H1 (cell line): ENCODE data around the gene FOXA3. TPM values are rescaled to one million over a fixed set of nuclear protein-coding genes. Genes with fewer than 3 reads are reported as not detected.

Source experiments
- CTCF ChIA-PET: fragments of 300-600 bp; sonication (Branson Sonifier 250); formaldehyde crosslinking; loops from one replicate; lab custom pipeline; 2021; ENCODE audit not compliant: partially characterized antibody; lab: Charles Lee
- POLR2A ChIA-PET: fragments of 300-600 bp; sonication (Branson Sonifier 250); formaldehyde crosslinking; loops from one replicate; lab custom pipeline; 2021; ENCODE audit warnings: inconsistent platforms; ENCODE audit not compliant: partially characterized antibody; lab: Charles Lee
- DNase-seq, 2 experiments: peaks; one replicate each; pipeline versions ENCODE4 v3.0.0 to v3.0.0-alpha.2; 2010 to 2022; ENCODE audit warnings: low spot score in 2 of 2, low read depth in 1 of 2, mixed read lengths in 1 of 2
- FAIRE-seq: peaks from 2 replicates; lab custom pipeline; 2011; peaks lifted over from hg19 to GRCh38; lab: Jason Lieb, UNC
- H2AFZ ChIP-seq: 2 replicates; pipeline ENCODE4 v1.8.1; 2012; ENCODE audit warnings: low read length, inconsistent platforms
- H2AK5ac ChIP-seq: 2 replicates; pipeline ENCODE4 v1.6.1; 2013; ENCODE audit warnings: low read depth, low read length
- H2BK120ac ChIP-seq: replicated peaks from 2 replicates; pipeline ENCODE3; 2013; ENCODE audit warnings: low read depth, low read length, inconsistent platforms
- H2BK12ac ChIP-seq: 2 replicates; pipeline ENCODE4 v1.6.1; 2013; ENCODE audit warnings: low read depth, low read length
- H2BK15ac ChIP-seq: 2 replicates; pipeline ENCODE4 v1.6.1; 2013; ENCODE audit warnings: low read length
- H2BK20ac ChIP-seq: 2 replicates; pipeline ENCODE4 v1.6.1; 2013; ENCODE audit warnings: low read length
- H2BK5ac ChIP-seq: 2 replicates; pipeline ENCODE4 v1.6.1; 2013; ENCODE audit warnings: low read depth, low read length
- H3K14ac ChIP-seq: 2 replicates; pipeline ENCODE4 v1.6.1; 2013; ENCODE audit warnings: inconsistent platforms; ENCODE audit not compliant: insufficient read length
- H3K18ac ChIP-seq: 2 replicates; pipeline ENCODE4 v1.6.1; 2013; ENCODE audit warnings: low read length; ENCODE audit errors: extremely low read depth
- H3K23ac ChIP-seq: 2 replicates; pipeline ENCODE4 v1.6.1; 2013; ENCODE audit warnings: inconsistent platforms; ENCODE audit not compliant: insufficient read length
- H3K23me2 ChIP-seq: 2 replicates; pipeline ENCODE4 v1.6.1; 2013; ENCODE audit warnings: low read depth, low read length
- H3K27ac ChIP-seq: 2 replicates; pipeline ENCODE4 v1.6.1; 2011; ENCODE audit warnings: low read depth, low read length, inconsistent platforms
- H3K27me3 ChIP-seq, 4 experiments: replicated peaks in 1 of 4; 1 replicate in 1 of 4; 2 replicates in 3 of 4; pipeline versions ENCODE4 v1.6.1 to v1.8.1; 2011 to 2013; ENCODE audit warnings: low read length in 3 of 4, mild to moderate bottlenecking in 3 of 4, inconsistent platforms in 2 of 4, mixed read lengths in 2 of 4, moderate library complexity in 1 of 4; ENCODE audit not compliant: control insufficient read depth in 3 of 4, insufficient read depth in 3 of 4; ENCODE audit errors: extremely low read depth in 1 of 4
- H3K36me3 ChIP-seq, 4 experiments: 2 replicates each; pipeline versions ENCODE4 v1.6.1 to v1.8.1; 2011 to 2013; ENCODE audit warnings: mild to moderate bottlenecking in 4 of 4, low read length in 3 of 4, moderate library complexity in 2 of 4, control low read depth in 1 of 4, inconsistent platforms in 1 of 4; ENCODE audit not compliant: insufficient read depth in 4 of 4, control insufficient read depth in 2 of 4
- H3K4ac ChIP-seq: replicated peaks from 2 replicates; pipeline ENCODE3; 2013; ENCODE audit warnings: low read length, low read depth, mixed read lengths, inconsistent platforms; ENCODE audit not compliant: insufficient read length
- H3K4me1 ChIP-seq, 4 experiments: replicated peaks in 1 of 4; 1 replicate in 1 of 4; 2 replicates in 3 of 4; pipeline versions ENCODE4 v1.6.1 to v1.8.1; 2011 to 2013; ENCODE audit warnings: low read length in 3 of 4, inconsistent platforms in 2 of 4, mixed read lengths in 1 of 4; ENCODE audit not compliant: insufficient read depth in 4 of 4, control insufficient read depth in 3 of 4
- H3K4me2 ChIP-seq, 2 experiments: 2 replicates each; pipeline versions ENCODE4 v1.6.1 to v1.8.1; 2011 to 2013; ENCODE audit warnings: low read depth in 2 of 2, low read length in 2 of 2, control low read depth in 1 of 2, inconsistent platforms in 1 of 2, mild to moderate bottlenecking in 1 of 2; ENCODE audit not compliant: insufficient read depth in 1 of 2
- H3K4me3 ChIP-seq, 4 experiments: fragments of 200-600, 300-600 bp in 1 of 4; sonication (generic), shearing (Covaris generic), sonication (Bioruptor Twin) in 1 of 4; 2 replicates each; pipeline versions ENCODE4 v1.5.1 to v1.8.1; 2011 to 2016; ENCODE audit warnings: low read length in 4 of 4, low read depth in 3 of 4, control low read depth in 2 of 4, inconsistent platforms in 2 of 4, mild to moderate bottlenecking in 2 of 4, mixed read lengths in 1 of 4, moderate library complexity in 1 of 4; ENCODE audit not compliant: insufficient read depth in 2 of 4; ENCODE audit errors: extremely low read depth in 1 of 4
- H3K56ac ChIP-seq: replicated peaks from 2 replicates; pipeline ENCODE3; 2013; ENCODE audit warnings: low read depth, mild to moderate bottlenecking, mixed read lengths, low read length, inconsistent platforms; ENCODE audit not compliant: insufficient read length
- H3K79me1 ChIP-seq: 2 replicates; pipeline ENCODE4 v1.6.1; 2013; ENCODE audit warnings: low read depth, low read length, control low read depth
- H3K79me2 ChIP-seq, 2 experiments: 2 replicates each; pipeline versions ENCODE4 v1.6.1 to v1.8.1; 2012 to 2013; ENCODE audit warnings: low read length in 2 of 2, mild to moderate bottlenecking in 2 of 2, inconsistent platforms in 1 of 2; ENCODE audit not compliant: insufficient read depth in 2 of 2, control insufficient read depth in 1 of 2
- H3K9ac ChIP-seq, 4 experiments: replicated peaks in 1 of 4; 1 replicate in 1 of 4; 2 replicates in 3 of 4; pipeline versions ENCODE4 v1.6.1 to v1.8.1; 2011 to 2013; ENCODE audit warnings: low read depth in 3 of 4, low read length in 3 of 4, control low read depth in 2 of 4, mild to moderate bottlenecking in 2 of 4, moderate library complexity in 2 of 4, inconsistent platforms in 1 of 4; ENCODE audit errors: extremely low read depth in 1 of 4
- H3K9me3 ChIP-seq, 2 experiments: 2 replicates each; pipeline versions ENCODE4 v1.6.1 to v1.8.1; 2012 to 2013; ENCODE audit warnings: mild to moderate bottlenecking in 2 of 2, moderate library complexity in 2 of 2, control low read depth in 1 of 2, inconsistent platforms in 1 of 2, low read depth in 1 of 2, low read length in 1 of 2, mixed read lengths in 1 of 2; ENCODE audit not compliant: insufficient read depth in 2 of 2
- H4K20me1 ChIP-seq, 2 experiments: replicated peaks in 1 of 2; 2 replicates each; pipeline versions ENCODE3 to v1.8.1; 2011 to 2013; ENCODE audit warnings: inconsistent platforms in 2 of 2, low read length in 2 of 2, mild to moderate bottlenecking in 1 of 2; ENCODE audit not compliant: insufficient read depth in 2 of 2, control insufficient read depth in 1 of 2
- H4K5ac ChIP-seq: 2 replicates; pipeline ENCODE4 v1.6.1; 2013; ENCODE audit warnings: low read length, low read depth, mixed read lengths, inconsistent platforms; ENCODE audit not compliant: insufficient read length
- H4K8ac ChIP-seq: 2 replicates; pipeline ENCODE4 v1.8.0; 2013; ENCODE audit warnings: mild to moderate bottlenecking, moderate library complexity, low read length, inconsistent platforms; ENCODE audit not compliant: insufficient read depth; ENCODE audit errors: extremely low read depth
- H4K91ac ChIP-seq: replicated peaks from 2 replicates; pipeline ENCODE3; 2013; ENCODE audit warnings: low read length, mixed read lengths, inconsistent platforms; ENCODE audit not compliant: insufficient read length
- CREB1 ChIP-seq: IDR thresholded peaks from 2 replicates; pipeline ENCODE4 v1.6.1; 2012; ENCODE audit warnings: inconsistent platforms
- HDAC2 ChIP-seq, 2 experiments: fragments of 300-600 bp in 1 of 2; sonication (generic) in 1 of 2; IDR thresholded peaks; 2 replicates each; pipeline ENCODE4 v1.6.1; 2011 to 2012; ENCODE audit warnings: low read depth in 2 of 2, low read length in 2 of 2, mild to moderate bottlenecking in 2 of 2, moderate library complexity in 2 of 2, borderline replicate concordance in 1 of 2, inconsistent platforms in 1 of 2
- KDM4A ChIP-seq: IDR thresholded peaks from one replicate; pipeline ENCODE4 v1.7.1; 2012; ENCODE audit warnings: low read depth, mild to moderate bottlenecking, moderate library complexity, low read length, inconsistent platforms; ENCODE audit not compliant: severe bottlenecking
- NANOG ChIP-seq: IDR thresholded peaks from 2 replicates; pipeline ENCODE4 v1.6.1; 2011; ENCODE audit warnings: low read length, low read depth, mild to moderate bottlenecking, inconsistent platforms; ENCODE audit not compliant: insufficient read depth, poor library complexity, severe bottlenecking
- NRF1 ChIP-seq: IDR thresholded peaks from 2 replicates; pipeline ENCODE4 v1.6.1; 2011; ENCODE audit warnings: mild to moderate bottlenecking, low read depth, low read length, improper control_type of control experiment
- PHF8 ChIP-seq: fragments of 200-600 bp; sonication (generic); conservative IDR thresholded peaks from 2 replicates; pipeline ENCODE4 v1.7.1; 2012; ENCODE audit warnings: low read depth, mild to moderate bottlenecking, inconsistent platforms, low read length, moderate library complexity
- POLR2A ChIP-seq, 2 experiments: IDR thresholded peaks; 1 replicate in 1 of 2; 2 replicates in 1 of 2; pipeline ENCODE4 v1.6.1; 2011; ENCODE audit warnings: low read depth in 2 of 2, low read length in 2 of 2, mild to moderate bottlenecking in 2 of 2; ENCODE audit errors: control extremely low read depth in 1 of 2
- POLR2AphosphoS5 ChIP-seq: IDR thresholded peaks from 2 replicates; pipeline ENCODE4 v1.6.1; 2011; ENCODE audit warnings: low read depth, low read length
- RBBP5 ChIP-seq: IDR thresholded peaks from 2 replicates; pipeline ENCODE4 v1.7.1; 2012; ENCODE audit warnings: low read depth, mild to moderate bottlenecking, inconsistent platforms, low read length, moderate library complexity, borderline replicate concordance
- RNF2 ChIP-seq: fragments of 200-900, 300-1000 bp; sonication (generic); IDR thresholded peaks from 2 replicates; pipeline ENCODE4 v1.7.1; 2016; ENCODE audit warnings: borderline replicate concordance, low read depth, mild to moderate bottlenecking, antibody characterized with exemption, low read length; ENCODE audit not compliant: poor library complexity, severe bottlenecking; ENCODE audit errors: missing control alignments
- RXRA ChIP-seq: IDR thresholded peaks from 2 replicates; pipeline ENCODE4 v1.6.1; 2011; ENCODE audit warnings: low read depth, mild to moderate bottlenecking, low read length, moderate library complexity; ENCODE audit not compliant: insufficient read depth
- SAP30 ChIP-seq: fragments of 300-600 bp; sonication (generic); IDR thresholded peaks from 2 replicates; pipeline ENCODE4 v1.7.1; 2012; ENCODE audit warnings: low read length, moderate library complexity, mild to moderate bottlenecking, inconsistent platforms; ENCODE audit not compliant: insufficient read depth, insufficient replicate concordance
- TEAD4 ChIP-seq: IDR thresholded peaks from 2 replicates; pipeline ENCODE4 v1.6.1; 2012; ENCODE audit warnings: low read depth, low read length, inconsistent platforms, mixed read lengths
- YY1 ChIP-seq: IDR thresholded peaks from 2 replicates; pipeline ENCODE4 v1.6.1; 2011; ENCODE audit warnings: low read depth, mild to moderate bottlenecking, low read length
- WGBS, 2 experiments: shearing (Covaris generic) in 1 of 2; methylation state at CpG; one replicate each; pipeline versions ENCODE4 v1.1.6 to v1.1.7; 2013 to 2015; ENCODE audit warnings: low lambda C conversion rate in 2 of 2, mixed read lengths in 2 of 2, inconsistent platforms in 1 of 2, low coverage in 1 of 2, missing lambda C conversion rate in 1 of 2; ENCODE audit not compliant: insufficient replicate concordance in 2 of 2, insufficient coverage in 1 of 2, insufficient read length in 1 of 2; ENCODE audit errors: extremely low coverage in 1 of 2, missing lambda C conversion rate in 1 of 2; 5-methylcytosine and 5-hydroxymethylcytosine counted together
- polyA plus RNA-seq, 7 experiments: library from polyadenylated mRNA; depleted of rRNA in 3 of 7; stranded (reverse) in 5 of 7; unstranded in 2 of 7; fragments of >200 nt in 5 of 7; fragments of 200-250 nt in 2 of 7; gene quantifications; 1 replicate in 5 of 7; 2 replicates in 1 of 7; 4 replicates in 1 of 7; pipeline versions ENCODE4 v1.2.1 to v1.2.3, GENCODE V29; 2011 to 2013; ENCODE audit warnings: missing spikeins in 2 of 7, mixed read lengths in 2 of 7
- total RNA-seq: library from RNA; stranded (reverse); fragmentation: NEBNext Ultra II Directional; extraction: Animal tissue kit (Norgen Biotek cat#: 25700); gene quantifications from 2 replicates; pipeline ENCODE4 v1.2.1, GENCODE V29; 2021

Gene FOXA3
- total and polyA plus RNA-seq, 2 of the 8 experiments (the other 6 are each of a cell fraction or from before 2014, with no cell fraction given) = 20.2 to 49.1 TPM

DNA sequence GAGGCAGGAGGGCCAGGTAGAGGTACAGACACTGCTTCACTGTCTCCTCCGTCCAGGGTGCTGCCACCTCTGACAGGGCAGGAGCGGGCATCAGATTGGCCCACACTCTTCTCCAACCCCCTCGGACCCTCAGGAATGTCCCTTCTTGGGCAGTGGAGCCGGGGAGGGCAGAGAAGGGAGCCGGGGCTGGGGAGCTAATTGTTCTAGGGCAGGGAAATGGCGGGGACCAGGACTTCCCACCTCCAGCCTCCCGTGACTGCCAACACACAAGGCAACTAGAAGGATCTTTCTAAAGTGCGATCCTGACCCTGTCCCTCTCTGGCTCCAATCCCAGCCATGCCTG is 38.9 kb upstream of the FOXA3 start:
- H2AK5ac ChIP-seq = no peak overlapping the region
- H2AFZ ChIP-seq = no peak overlapping the region
- H2BK20ac ChIP-seq = no peak overlapping the region
- H3K79me1 ChIP-seq = no peaks in the 10 kb centered on the region; the same call in 1 of the 2 replicates
- ChIA-PET POLR2A (interaction anchor here (1.2 to 3.0 kb wide), 6 partner anchors 9 to 133 kb away, joined by 3 to 11 read pairs (median 6); partner anchors contain the start of genes RSPH6A, SNRPD2 and SYMPK), CTCF (interaction anchor here (1.2 to 5.3 kb wide), 4 partner anchors 8 to 42 kb away, joined by 3 to 42 read pairs (median 7); no protein-coding TSS in a partner anchor)
- H3K9ac ChIP-seq = no peak overlapping the region
- no peak overlapping the region; the same call in 1 of the 2 replicates for H3K27ac ChIP-seq
- H3K79me2 ChIP-seq = no peaks in the 10 kb centered on the region
- no peak overlapping the region for H2BK120ac ChIP-seq
- no peak overlapping the region for H4K91ac ChIP-seq
- H3K14ac ChIP-seq = no peak overlapping the region
- no peak overlapping the region for H3K4ac ChIP-seq
- H3K56ac ChIP-seq = no peak overlapping the region
- no peak overlapping the region for H3K4me3 ChIP-seq
- no peaks in the 10 kb centered on the region for H3K4me1 ChIP-seq
- 91% methylated on average over 8 of the region's 8 CpGs; no CpG with 5 or more reads in 1 of the 2 experiments for WGBS, 2 experiments
- no peak overlapping the region for H2BK15ac ChIP-seq
- no peak overlapping the region for H4K8ac ChIP-seq
- H4K5ac ChIP-seq = no peak overlapping the region
- no peak overlapping the region for H3K18ac ChIP-seq
- H3K23ac ChIP-seq = no peak overlapping the region
- peaks cover 47 to 72% (median 69%) of the 10 kb centered on the region in 4 experiments for H3K36me3 ChIP-seq
- H3K27me3 ChIP-seq = no peaks in the 10 kb centered on the region
- H4K20me1 ChIP-seq = peaks cover 5 to 16% of the 10 kb centered on the region in 2 experiments
- FAIRE-seq (no peak), DNase-seq (no peak)
- H2BK5ac ChIP-seq = no peak overlapping the region; the same call in 1 of the 2 replicates
- no peak overlapping the region for H3K4me2 ChIP-seq
- H3K9me3 ChIP-seq = no peaks in the 10 kb centered on the region
- TF ChIP-seq RBBP5 = no peak
- TF ChIP-seq CREB1 = no peak
- TF ChIP-seq POLR2AphosphoS5 = no peak
- TF ChIP-seq YY1 = no peak
- no peak for TF ChIP-seq PHF8
- TF ChIP-seq SAP30 = no peak
- no peak for TF ChIP-seq KDM4A
- no peak for TF ChIP-seq POLR2A (IDR thresholded peaks at IDR 0.05; ENCODE audit: control extremely low read depth in 1 of 2, low read depth in 2 of 2, low read length in 2 of 2)
- no peak for TF ChIP-seq RXRA
- no peak for TF ChIP-seq NRF1
- TF ChIP-seq NANOG = no peak
- TF ChIP-seq TEAD4 = no peak
- TF ChIP-seq HDAC2 (IDR thresholded peaks at IDR 0.05; ENCODE audit: borderline replicate concordance in 1 of 2, low read depth in 2 of 2, low read length in 2 of 2) = no peak
- TF ChIP-seq RNF2 = no peak
- no peak overlapping the region for H2BK12ac ChIP-seq
- 0 out of 2 replicates have a peak, but pooled peaks cover 1% of the 10 kb centered on the region for H3K23me2 ChIP-seq
